Measurements from ENCODE around the gene MAST4.
A peak's percentile ranks its signal among the peaks of the same experiment; 100 is the strongest.
"Not testable (repeated sequence)": the region's sequence is repeated elsewhere in the genome, so short reads cannot be mapped to it uniquely, and the experiment has no call there.

MAST4 gene

DNA sequence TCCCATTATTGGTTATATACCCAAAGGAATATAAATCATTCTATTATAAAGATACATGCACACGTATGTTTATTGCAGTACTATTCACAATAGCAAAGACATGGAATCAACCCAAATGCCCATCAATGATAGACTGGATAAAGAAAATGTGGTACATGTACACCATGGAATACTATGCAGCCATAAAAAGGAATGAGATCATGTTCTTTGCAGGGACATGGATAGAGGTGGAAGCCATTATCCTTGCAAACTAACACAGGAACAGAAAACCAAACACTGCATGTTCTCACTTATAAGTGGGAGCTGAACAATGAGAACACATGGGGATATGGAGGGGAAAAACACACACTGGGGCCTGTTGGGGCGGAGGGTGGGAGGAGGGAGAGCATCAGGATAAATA is 99.6 kb downstream of the MAST4 start:
- not testable (repeated sequence) for DNase-seq (ENCODE audit: low spot score); FAIRE-seq

GRCh38 chr5:66697796-66698564 is 101.8 kb downstream of the MAST4 start:
- no peak for DNase-seq (ENCODE audit: low spot score)
- FAIRE-seq: no peak

DNA sequence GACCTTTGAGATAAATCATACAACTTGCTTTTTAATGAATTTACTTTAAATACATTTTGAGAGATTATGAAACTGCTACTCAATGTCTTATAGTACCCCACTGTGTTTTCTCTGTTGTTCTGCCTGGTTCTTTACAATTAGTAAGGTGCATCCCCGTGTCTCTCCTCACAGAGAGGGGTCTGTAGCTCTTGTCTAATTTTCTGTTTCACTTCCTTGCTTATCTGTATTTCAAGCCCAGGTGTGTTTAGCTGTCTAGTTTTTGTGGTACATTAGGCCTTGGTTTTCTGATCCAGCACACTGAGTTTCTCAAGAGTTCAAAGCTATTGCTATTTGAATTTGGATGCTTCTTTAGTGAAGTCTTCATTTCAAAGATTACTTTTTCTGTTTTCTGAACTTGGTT is 105.1 kb downstream of the MAST4 start:
- DNase-seq (ENCODE audit: low spot score) (no peak), FAIRE-seq (no peak)

DNA sequence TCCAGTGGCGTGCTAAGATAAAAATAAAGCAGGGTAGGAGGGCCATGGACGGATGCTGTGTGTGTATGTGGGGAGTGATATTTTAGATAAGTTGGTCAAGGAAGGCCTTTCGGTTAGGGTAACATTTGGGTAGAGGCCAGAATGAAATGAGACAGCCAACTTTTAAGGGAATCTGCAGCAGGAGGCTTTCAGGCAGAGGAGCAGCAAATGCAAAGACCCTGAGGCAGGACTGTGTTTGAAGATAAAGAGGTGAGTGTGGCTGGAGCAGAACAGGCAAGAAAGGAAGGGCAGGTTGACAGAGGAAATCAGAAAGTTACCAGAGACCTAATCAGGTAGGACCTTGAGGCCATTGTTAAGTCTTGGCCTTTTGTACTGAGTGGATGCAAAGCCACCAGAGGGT is 106.2 kb downstream of the MAST4 start:
- FAIRE-seq: no peak
- no peak for DNase-seq (ENCODE audit: low spot score)

DNA sequence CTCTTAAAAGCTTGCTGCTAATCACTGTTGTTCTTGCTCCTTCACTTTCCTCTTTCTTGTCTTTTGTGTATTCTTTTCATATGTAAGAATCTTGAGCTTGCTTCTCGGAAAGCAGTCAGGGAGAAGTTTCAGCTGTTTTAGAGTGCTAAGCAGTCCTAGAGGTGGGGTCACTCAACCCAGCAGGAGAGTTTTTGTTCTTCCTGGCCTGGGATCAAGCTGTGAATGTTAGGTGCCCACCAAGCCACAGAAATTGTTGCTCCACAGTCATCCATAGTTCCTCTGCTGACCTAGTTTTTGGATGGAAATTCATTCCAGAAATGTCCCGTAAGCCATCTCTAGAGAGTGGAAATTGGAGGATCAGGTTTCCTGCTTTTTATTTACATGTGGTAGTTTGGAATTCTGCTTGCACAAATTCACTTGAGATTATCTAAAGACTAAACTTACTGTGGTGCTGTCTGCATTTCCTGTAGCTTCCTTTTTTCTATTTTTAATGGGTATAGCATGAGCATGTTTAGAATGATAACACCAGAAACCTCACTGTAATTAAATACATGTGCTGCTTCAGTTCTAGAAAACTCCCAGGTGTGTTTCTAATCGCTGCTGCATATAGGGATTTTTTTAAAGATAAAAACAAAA is 108.7 kb downstream of the MAST4 start:
- no peak for FAIRE-seq
- no peak for DNase-seq (ENCODE audit: low spot score)

- DNase-seq (ENCODE audit: low spot score): no peak
- no peak for FAIRE-seq
Observed at GRCh38 chr5:66708368-66708767, 112.2 kb downstream of the MAST4 start.

GRCh38 chr5:66710557-66711088 is 114.4 kb downstream of the MAST4 start:
- DNase-seq (ENCODE audit: low spot score): no peak
- FAIRE-seq: no peak

DNA sequence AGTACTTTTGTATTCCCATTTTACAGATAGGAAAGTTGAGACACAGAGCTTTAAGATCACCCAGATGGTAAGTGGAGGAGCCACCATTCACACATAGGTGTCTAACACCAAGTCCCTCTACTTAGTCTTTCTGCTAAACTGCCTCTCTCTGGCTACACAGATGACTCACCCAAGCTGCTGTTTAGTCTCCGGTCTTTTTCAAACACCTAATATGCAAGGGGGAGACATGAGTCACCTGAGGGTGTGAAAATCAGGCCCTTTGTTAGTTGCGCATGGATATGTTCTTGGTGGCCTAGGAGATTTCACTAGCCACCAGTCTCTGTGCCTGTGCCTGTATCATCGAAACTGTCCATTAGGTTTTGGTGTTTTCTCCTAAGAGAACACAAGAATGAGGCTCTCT is 117.8 kb downstream of the MAST4 start:
- peak; percentile 37 for FAIRE-seq
- peak; percentile 69 for DNase-seq (ENCODE audit: low spot score)

- FAIRE-seq: no peak
- DNase-seq (ENCODE audit: low spot score): no peak
Observed at GRCh38 chr5:66717455-66718373, 121.5 kb downstream of the MAST4 start.

GRCh38 chr5:66718374-66719002 is 122.3 kb downstream of the MAST4 start:
- FAIRE-seq: no peak

GRCh38 chr5:66720780-66721179 is 124.6 kb downstream of the MAST4 start:
- DNase-seq (ENCODE audit: low spot score) (no peak), FAIRE-seq (no peak)

More at GRCh38 chr5:66718374-66719002, 122.3 kb downstream of the MAST4 start:
- DNase-seq (ENCODE audit: low spot score): no peak

DNA sequence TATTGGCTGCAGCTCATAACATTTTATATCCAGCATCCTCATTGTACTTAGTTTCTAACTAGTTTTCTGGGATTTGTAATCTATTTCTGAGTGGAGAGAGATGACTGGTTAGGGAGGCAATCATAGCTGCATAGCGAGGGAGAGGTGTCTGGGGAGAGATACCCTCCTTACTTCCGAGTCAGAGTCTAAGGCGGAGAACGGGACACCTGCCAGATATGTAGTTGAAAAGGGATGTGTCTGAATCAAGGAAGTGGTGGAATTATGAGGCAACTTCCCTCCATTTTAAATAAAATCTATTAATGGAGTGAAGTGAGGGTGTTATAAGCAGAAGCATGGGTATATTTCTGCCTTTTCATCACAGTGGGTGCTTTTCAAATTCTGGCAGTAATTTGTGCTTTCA is 126.5 kb downstream of the MAST4 start:
- no peak for FAIRE-seq
- DNase-seq (ENCODE audit: low spot score): no peak

GRCh38 chr5:66724349-66725139 is 128.4 kb downstream of the MAST4 start:
- no peak for FAIRE-seq
- no peak for DNase-seq (ENCODE audit: low spot score)

DNA sequence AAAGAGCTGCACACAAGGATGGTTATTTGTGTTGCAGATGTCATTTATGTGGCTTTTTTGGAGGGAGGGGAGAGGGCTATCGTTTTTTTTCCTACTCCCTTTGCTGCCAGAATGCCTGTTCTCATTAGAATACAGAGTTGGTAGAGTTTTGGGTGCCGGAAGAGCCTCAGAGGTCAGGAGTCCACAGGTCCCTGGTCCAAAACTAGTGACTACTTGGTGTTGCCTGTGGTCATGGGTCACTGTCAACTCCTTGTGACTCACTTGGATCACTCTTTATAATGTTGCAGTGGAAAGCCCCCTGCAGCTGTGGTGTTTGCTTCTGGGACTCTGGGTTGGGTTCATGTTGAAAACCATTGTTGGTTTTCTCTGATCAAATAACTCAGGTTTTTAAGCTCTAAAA is 131.4 kb downstream of the MAST4 start:
- no peak for FAIRE-seq
- no peak for DNase-seq (ENCODE audit: low spot score)

DNA sequence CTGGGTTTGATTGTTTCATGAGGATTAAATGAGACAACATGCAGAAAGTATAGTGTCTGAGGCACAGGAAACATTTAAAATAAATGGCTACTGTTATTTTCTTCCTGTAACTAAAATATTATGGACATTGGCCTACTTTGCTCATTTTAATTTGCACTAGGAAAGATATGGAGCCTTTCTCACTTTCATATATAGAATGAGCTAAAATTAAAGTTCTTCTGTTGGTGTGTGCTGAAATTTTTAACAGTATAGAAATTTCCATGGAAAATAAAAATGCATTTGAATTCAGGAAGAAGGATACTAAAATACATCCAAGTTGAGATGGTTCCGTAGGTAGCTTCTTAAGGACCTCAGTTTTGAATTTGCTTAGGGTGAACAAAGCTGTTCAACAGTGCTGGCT is 131.9 kb downstream of the MAST4 start:
- no peak for FAIRE-seq
- DNase-seq (ENCODE audit: low spot score): no peak

- FAIRE-seq (no peak), DNase-seq (ENCODE audit: low spot score) (no peak)
Observed at GRCh38 chr5:66737096-66737495, 140.9 kb downstream of the MAST4 start.

DNA sequence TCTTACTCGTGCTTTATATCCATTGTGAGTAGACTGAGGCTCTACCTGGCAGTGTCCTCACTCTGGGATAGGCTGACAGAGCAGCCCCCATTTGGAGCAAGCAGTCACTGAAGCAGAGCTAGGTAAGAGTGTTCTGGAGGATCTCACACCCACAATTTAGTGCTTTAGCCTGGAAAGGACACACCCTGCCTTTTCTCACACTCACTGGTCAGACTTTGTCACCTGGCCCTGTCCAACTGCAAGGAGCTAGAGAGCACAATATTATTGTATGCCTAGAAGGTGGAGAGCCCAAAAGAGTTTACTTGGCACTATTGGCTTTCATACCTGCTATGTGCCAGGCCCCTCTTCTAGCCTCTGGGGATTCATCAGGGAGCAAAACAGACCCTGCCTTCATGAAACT is 141.9 kb downstream of the MAST4 start:
- DNase-seq (ENCODE audit: low spot score): no peak
- no peak for FAIRE-seq

- DNase-seq (ENCODE audit: low spot score) (no peak), FAIRE-seq (no peak)
Observed at GRCh38 chr5:66739021-66739420, 142.8 kb downstream of the MAST4 start.

- DNase-seq (ENCODE audit: low spot score) (no peak), FAIRE-seq (no peak)
Observed at GRCh38 chr5:66739951-66740350, 143.8 kb downstream of the MAST4 start.

DNA sequence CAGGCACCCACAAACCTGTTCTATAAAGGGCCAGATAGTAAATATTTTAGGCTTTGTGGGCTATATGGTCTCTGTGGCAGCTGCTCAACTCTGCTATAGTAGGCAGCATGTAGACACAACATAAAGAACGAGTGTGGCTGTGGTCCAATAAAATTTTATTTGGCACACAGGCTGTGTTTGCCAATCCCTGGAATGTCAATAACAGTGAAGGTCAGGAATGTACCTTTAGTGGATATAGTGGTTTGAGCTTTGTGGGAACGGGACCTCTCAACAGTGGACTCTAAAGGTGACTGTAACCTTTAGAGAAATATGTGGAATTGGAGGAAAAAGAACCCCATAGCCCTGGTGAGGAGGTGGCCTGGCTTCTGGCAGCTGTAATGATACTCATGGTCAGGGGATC is 145.2 kb downstream of the MAST4 start:
- DNase-seq (ENCODE audit: low spot score): no peak
- FAIRE-seq: no peak
